ENCODE results near the gene COX7A2.
A peak's percentile ranks its signal among the peaks of the same experiment; 100 is the strongest.

The COX7A2 gene

GRCh38 chr6:75243333-75244062 is at the start of gene COX7A2:
TSS of gene COX7A2 (minus strand) at chr6:75243801. CDS start at chr6:75243734, 67 bp downstream.
- DNase-seq (ENCODE audit: low read depth), result peak; percentile 54

GRCh38 chr6:75292555-75292954 is 49.0 kb upstream of the COX7A2 start:
- DNase-seq (ENCODE audit: low read depth), result no peak

GRCh38 chr6:75291744-75292143 is 48.1 kb upstream of the COX7A2 start:
- DNase-seq (ENCODE audit: low read depth), result no peak

- DNase-seq (ENCODE audit: low read depth), result no peak
Observed at GRCh38 chr6:75291331-75291730, 47.7 kb upstream of the COX7A2 start.

- no peak for DNase-seq (ENCODE audit: low read depth)
Observed at GRCh38 chr6:75290136-75290945, 46.7 kb upstream of the COX7A2 start.

GRCh38 chr6:75288023-75288422 is 44.4 kb upstream of the COX7A2 start:
- no peak for DNase-seq (ENCODE audit: low read depth)

- DNase-seq (ENCODE audit: low read depth), result no peak
Observed at GRCh38 chr6:75287424-75287823, 43.8 kb upstream of the COX7A2 start.

- no peak for DNase-seq (ENCODE audit: low read depth)
Observed at GRCh38 chr6:75286955-75287354, 43.4 kb upstream of the COX7A2 start.

GRCh38 chr6:75285283-75285639 is 41.7 kb upstream of the COX7A2 start:
- DNase-seq (ENCODE audit: low read depth), result no peak

- DNase-seq (ENCODE audit: low read depth), result peak; percentile 85
Observed at GRCh38 chr6:75284632-75285282, 41.2 kb upstream of the COX7A2 start, which contains the start of gene TMEM30A. TSS of gene TMEM30A (minus strand) at chr6:75284792. CDS start at chr6:75284638, 154 bp downstream.

- DNase-seq (ENCODE audit: low read depth), result no peak
Observed at GRCh38 chr6:75283907-75284631, 40.5 kb upstream of the COX7A2 start.

- DNase-seq (ENCODE audit: low read depth), result no peak
Observed at GRCh38 chr6:75282706-75283105, 39.1 kb upstream of the COX7A2 start.

- DNase-seq (ENCODE audit: low read depth), result no peak
Observed at GRCh38 chr6:75281653-75282052, 38.1 kb upstream of the COX7A2 start.

GRCh38 chr6:75280131-75280855 is 36.7 kb upstream of the COX7A2 start:
- DNase-seq (ENCODE audit: low read depth), result no peak

GRCh38 chr6:75279418-75279817 is 35.8 kb upstream of the COX7A2 start:
- no peak for DNase-seq (ENCODE audit: low read depth)

GRCh38 chr6:75278474-75279077 is 35.0 kb upstream of the COX7A2 start:
- DNase-seq (ENCODE audit: low read depth), result no peak

- DNase-seq (ENCODE audit: low read depth), result no peak
Observed at GRCh38 chr6:75275067-75275466, 31.5 kb upstream of the COX7A2 start.

- DNase-seq (ENCODE audit: low read depth), result no peak
Observed at GRCh38 chr6:75273009-75273408, 29.4 kb upstream of the COX7A2 start.

GRCh38 chr6:75272145-75272840 is 28.7 kb upstream of the COX7A2 start:
- DNase-seq (ENCODE audit: low read depth), result no peak

- no peak for DNase-seq (ENCODE audit: low read depth)
Observed at GRCh38 chr6:75268988-75269354, 25.4 kb upstream of the COX7A2 start.

Measured in stimulated activated CD8-positive, alpha-beta memory T cell treated with anti-CD3 and anti-CD28 coated beads, Interleukin-15, amount 100 ng/mL, for 24 hours (primary cell).